ENCODE measurements around the gene PRODH.
"Not testable (repeated sequence)": the region's sequence is repeated elsewhere in the genome, so short reads cannot be mapped to it uniquely, and the experiment has no call there.

Gene PRODH

GRCh38 chr22:18896037-18896657, 39.9 kb downstream of the PRODH start:
- not testable (repeated sequence) for DNase-seq

- not testable (repeated sequence) for DNase-seq
Observed at GRCh38 chr22:18893775-18894174, 42.3 kb downstream of the PRODH start.

- not testable (repeated sequence) for DNase-seq
Observed at GRCh38 chr22:18890510-18891192, 45.4 kb downstream of the PRODH start.

GRCh38 chr22:18888115-18888514, 48.0 kb downstream of the PRODH start:
- DNase-seq, result no peak

- DNase-seq, result not testable (repeated sequence)
Observed at GRCh38 chr22:18884465-18884864, 51.6 kb downstream of the PRODH start.

GRCh38 chr22:18881260-18881659, 54.8 kb downstream of the PRODH start:
- peak; percentile 7 for DNase-seq
